ENCODE results near the gene KLHDC8B.
A peak's percentile ranks its signal among the peaks of the same experiment; 100 is the strongest.
"Not testable (repeated sequence)": the region's sequence is repeated elsewhere in the genome, so short reads cannot be mapped to it uniquely, and the experiment has no call there.

KLHDC8B gene

DNA sequence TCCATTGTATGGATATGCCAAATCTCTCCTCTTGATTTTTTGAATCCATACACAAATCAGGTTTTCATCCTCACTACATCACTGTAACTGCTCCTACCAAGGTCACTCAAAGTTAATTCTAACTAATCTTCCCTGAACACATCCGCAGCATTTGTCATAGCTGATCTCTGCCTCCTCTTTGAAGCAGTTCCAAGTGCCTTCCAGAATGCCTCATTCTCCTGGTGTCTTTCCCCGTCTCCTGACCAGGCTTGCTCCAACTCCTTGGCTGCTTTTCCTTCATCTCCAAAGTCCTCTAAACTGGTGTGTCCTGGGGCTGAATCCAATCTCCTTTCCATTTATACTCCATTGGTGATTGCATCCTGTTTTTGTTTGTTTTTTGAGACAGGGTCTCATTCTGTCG lies 26.8 kb downstream of the KLHDC8B start:
- DNase-seq = no peak

DNA sequence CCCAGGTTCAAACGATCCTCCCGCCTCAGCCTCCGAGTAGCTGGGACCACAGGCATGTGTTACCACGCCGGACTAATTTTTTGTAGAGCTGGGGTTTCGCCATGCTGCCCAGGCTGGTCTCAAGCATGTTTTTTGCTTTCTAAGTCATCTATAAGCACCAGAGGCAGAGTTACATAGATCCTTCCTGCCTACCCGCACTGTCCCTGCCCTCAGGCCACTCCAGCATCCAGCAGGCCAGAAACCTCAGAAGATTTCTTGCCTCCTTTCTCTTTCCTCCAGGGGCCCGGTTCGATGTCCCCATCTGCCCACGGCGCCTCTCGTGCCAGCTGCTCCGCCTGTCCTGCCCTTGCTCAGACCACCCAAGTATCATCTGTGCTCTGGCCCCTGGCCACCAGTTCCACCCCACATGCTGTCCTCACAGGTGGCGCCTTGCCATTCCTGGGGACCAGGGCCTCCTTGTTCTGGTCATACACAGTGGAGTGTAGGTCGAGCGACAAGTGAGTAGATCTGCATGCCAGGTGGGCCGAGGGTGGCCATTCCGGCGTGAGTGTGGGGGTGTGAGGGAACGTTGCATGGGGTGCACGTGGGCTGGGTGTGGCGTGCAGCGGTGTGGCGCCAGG lies 27.3 kb downstream of the KLHDC8B start:
- DNase-seq = no peak

DNA sequence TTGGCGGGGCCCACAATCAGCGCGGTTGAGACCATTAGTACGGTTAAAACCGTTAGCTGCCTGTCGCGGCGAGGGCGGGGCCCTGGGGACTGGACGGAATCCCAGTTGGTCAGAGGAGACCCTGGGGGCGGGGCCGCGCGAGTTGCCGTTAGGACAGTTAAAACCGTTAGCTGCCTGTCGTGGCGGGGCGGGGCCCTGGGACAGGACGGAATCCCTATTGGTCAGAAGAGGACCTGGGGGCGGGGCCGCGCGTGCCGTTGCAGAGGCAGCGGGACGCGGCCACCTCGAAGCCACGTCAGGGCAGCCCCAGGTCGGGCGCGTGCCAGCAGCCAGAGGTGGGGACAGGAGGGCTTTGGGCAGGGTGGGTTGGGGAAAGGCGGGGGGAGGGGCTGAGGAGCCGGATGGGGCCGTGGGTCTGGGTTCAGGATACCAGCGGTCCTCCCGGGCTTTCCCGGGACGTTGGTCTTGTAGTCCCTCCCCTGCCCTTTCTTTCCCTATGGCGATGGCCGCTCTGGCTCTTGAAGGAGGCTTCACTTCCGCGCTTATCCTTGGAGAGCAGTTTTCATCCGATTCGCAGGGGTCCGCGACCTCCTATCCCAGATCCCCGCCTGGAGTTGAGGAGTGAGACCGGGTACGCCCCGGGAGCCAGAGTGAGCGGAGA lies 28.0 kb downstream of the KLHDC8B start:
- no peak for DNase-seq

- DNase-seq = no peak
Measured at GRCh38 chr3:49199900-49200281, 28.5 kb downstream of the KLHDC8B start.

DNA sequence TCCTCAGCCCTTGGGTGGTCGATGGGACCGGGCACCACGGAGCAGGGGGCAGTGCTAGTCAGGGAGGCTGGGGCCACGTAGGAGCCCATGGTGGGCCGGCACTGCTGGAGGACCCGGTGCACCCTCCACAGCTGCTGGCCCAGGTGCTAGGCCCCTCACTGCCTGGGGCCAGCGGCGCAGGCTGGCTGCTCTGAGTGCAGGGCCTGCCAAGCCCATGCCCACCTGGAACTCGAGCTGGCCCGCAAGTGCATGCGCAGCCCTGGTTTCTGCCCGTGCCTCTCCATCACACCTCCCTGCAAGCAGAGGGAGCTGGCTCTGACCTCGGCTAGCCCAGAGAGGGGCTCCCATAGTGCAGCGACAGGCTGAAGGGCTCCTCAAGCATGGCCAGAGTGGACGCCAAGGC lies 42.1 kb downstream of the KLHDC8B start:
- DNase-seq = no peak

DNA sequence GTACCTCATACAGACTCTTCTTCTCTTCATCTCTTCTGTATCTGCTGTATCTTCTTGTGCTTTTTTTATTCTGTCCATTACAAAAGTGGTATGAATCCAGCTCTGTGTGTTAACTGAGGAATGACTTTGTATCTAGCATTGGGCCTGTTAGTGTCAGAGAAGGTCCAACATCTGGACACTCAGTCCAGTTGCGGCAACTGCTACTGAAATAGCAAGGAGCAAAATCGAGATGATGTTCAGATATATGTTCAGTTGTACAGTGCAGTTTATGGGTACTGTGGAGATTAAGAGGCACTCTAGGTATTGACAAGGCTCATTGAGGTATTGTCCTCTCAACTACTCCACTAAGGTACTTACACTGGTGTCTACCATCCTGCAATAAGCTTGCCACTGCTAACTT lies 42.6 kb downstream of the KLHDC8B start:
- no peak for DNase-seq

GRCh38 chr3:49216687-49217086 lies 45.3 kb downstream of the KLHDC8B start:
- not testable (repeated sequence) for DNase-seq

GRCh38 chr3:49217108-49217507 lies 45.7 kb downstream of the KLHDC8B start:
- not testable (repeated sequence) for DNase-seq

GRCh38 chr3:49217688-49218470 lies 46.5 kb downstream of the KLHDC8B start:
- no peak for DNase-seq

DNA sequence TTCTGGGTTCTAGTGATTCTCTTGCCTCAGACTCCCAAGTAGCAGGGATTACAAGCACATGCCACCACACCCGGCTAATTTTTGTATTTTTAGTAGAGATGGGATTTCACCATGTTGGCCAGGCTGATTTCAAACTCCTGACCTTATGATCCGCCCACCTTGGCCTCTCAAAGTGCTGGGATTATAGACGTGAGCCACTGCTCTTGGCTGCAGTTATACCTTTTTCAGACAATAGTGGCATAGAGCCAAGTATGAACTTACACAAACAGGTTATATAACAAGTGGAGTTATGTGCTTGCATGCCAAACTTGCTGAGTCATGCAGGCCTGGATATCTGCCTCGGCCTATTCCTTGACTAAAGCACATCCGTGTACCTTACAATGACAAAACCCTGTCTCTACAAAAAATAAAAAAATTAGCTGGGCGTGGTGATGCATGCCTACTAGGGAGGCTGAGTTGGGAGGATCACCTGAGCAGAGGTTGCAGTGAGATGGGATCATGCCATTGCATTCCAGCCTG lies 47.1 kb downstream of the KLHDC8B start:
- DNase-seq = peak in 1 of 2 donors; percentile 9

GRCh38 chr3:49219132-49219531 lies 47.7 kb downstream of the KLHDC8B start:
- no peak for DNase-seq

- not testable (repeated sequence) for DNase-seq
Measured at GRCh38 chr3:49220985-49221563, 49.7 kb downstream of the KLHDC8B start.

DNA sequence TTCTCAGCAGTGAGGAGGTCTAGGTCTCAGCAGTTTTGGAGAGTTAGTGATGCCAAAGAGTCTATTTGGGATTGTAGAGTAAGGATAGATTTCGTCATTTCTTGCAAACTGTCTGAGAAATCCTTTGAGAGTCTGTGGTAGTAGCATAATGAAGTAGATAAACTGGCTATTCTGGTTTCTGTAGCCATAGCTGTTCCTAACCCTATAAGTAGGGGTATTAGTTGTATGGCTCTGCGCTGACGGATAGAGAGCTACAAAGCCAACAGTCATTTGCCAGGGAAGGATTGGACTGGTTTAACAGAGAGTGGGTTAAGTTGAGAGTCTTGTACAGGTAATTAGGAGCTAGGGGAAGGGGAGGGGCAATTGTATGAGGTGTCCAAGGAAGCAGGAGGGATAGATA lies 50.6 kb downstream of the KLHDC8B start:
- DNase-seq = no peak

Measured in inflammatory macrophage treated with lipopolysaccharide for 1 hour (primary cell).